Measurements from ENCODE around the gene ALG5. TPM values are rescaled to one million over a fixed set of nuclear protein-coding genes. Genes with fewer than 3 reads are reported as not detected.

ALG5 gene
- total and polyA plus RNA-seq, 2 experiments from 2014 or later: 29.6 to 76.2 TPM

GRCh38 chr13:36921631-36922301 is 77.4 kb downstream of the ALG5 start:
- H3K9me2 ChIP-seq (ENCODE audit: insufficient read depth): no peaks in the 10 kb centered on the region
- H3K9ac ChIP-seq: no peak overlapping the region
- H3K27ac ChIP-seq: no peak overlapping the region
- peaks cover 28% of the 10 kb centered on the region for H3F3A ChIP-seq (ENCODE audit: insufficient read depth)
- no peak overlapping the region for H3K4me3 ChIP-seq
- no peaks in the 10 kb centered on the region for H3K9me3 ChIP-seq (ENCODE audit: low read depth)
- WGBS, 2 experiments (ENCODE audit: low coverage in 1 of 2, low lambda C conversion rate in 2 of 2, missing lambda C conversion rate in 2 of 2): 84% methylated on average over 10 of the region's 10 CpGs
- peaks cover 18% of the 10 kb centered on the region for H3K4me1 ChIP-seq (ENCODE audit: insufficient read depth)
- no peak overlapping the region for H3K4me2 ChIP-seq (ENCODE audit: unreplicated experiment)
- no peak for DNase-seq
- no peaks in the 10 kb centered on the region for H3K36me3 ChIP-seq (ENCODE audit: low read depth)
- peak overlapping the region; percentile 38; the same call in 1 of the 2 replicates for H2AFZ ChIP-seq
- in situ Hi-C loops (cut with MboI): no loop called here
- no peaks in the 10 kb centered on the region for H4K20me1 ChIP-seq (ENCODE audit: insufficient read depth)
- no peak for TF ChIP-seq EZH2phosphoT487 (IDR thresholded peaks at IDR 0.05; ENCODE audit: insufficient read depth, low read depth)
- no peak for TF ChIP-seq EZH2 (IDR thresholded peaks at IDR 0.05; ENCODE audit: insufficient read depth, poor library complexity, severe bottlenecking)
- H3K79me2 ChIP-seq (ENCODE audit: insufficient read depth): peaks cover 16% of the 10 kb centered on the region
- H3K27me3 ChIP-seq (replicated peaks; ENCODE audit: insufficient read depth): no peaks in the 10 kb centered on the region

GRCh38 chr13:36920616-36921185 is 78.4 kb downstream of the ALG5 start:
- 59 to 60% methylated on average over 8 to 9 of the region's 9 CpGs for whole genome bisulfite sequencing, 2 experiments (ENCODE audit: low coverage in 1 of 2, low lambda C conversion rate in 2 of 2, missing lambda C conversion rate in 2 of 2)
- Histone ChIP-seq H3K9ac (peak overlapping the region; percentile 91), H3K9me2 (ENCODE audit: insufficient read depth) (no peaks in the 10 kb centered on the region), H3K27me3 (replicated peaks; ENCODE audit: insufficient read depth) (no peaks in the 10 kb centered on the region), H3K36me3 (ENCODE audit: low read depth) (no peaks in the 10 kb centered on the region), H3K4me3 (peak overlapping the region; percentile 89), H3K4me2 (ENCODE audit: unreplicated experiment) (peak overlapping the region; percentile 84), H2AFZ (peak overlapping the region; percentile 85), H4K20me1 (ENCODE audit: insufficient read depth) (no peaks in the 10 kb centered on the region), H3K4me1 (ENCODE audit: insufficient read depth) (peaks cover 18% of the 10 kb centered on the region), H3K9me3 (ENCODE audit: low read depth) (no peaks in the 10 kb centered on the region), H3K79me2 (ENCODE audit: insufficient read depth) (peaks cover 27% of the 10 kb centered on the region), H3K27ac (peak overlapping the region; percentile 49; the same call in 1 of the 2 replicates), H3F3A (ENCODE audit: insufficient read depth) (peaks cover 28% of the 10 kb centered on the region)
- in situ Hi-C loops (cut with MboI): no loop called here
- TF ChIP-seq EZH2phosphoT487 (IDR thresholded peaks at IDR 0.05; ENCODE audit: insufficient read depth, low read depth): no peak
- TF ChIP-seq EZH2 (IDR thresholded peaks at IDR 0.05; ENCODE audit: insufficient read depth, poor library complexity, severe bottlenecking): no peak
- DNase-seq: peak; percentile 15

GRCh38 chr13:36919833-36920615 is 79.1 kb downstream of the ALG5 start, which contains the start of gene SMAD9:
Gene SMAD9, minus strand, starts transcription at chr13:36920238. Its CDS starts 40,549 bp downstream, at chr13:36879689.
- H3F3A ChIP-seq (ENCODE audit: insufficient read depth): peaks cover 28% of the 10 kb centered on the region
- no peaks in the 10 kb centered on the region for H3K27me3 ChIP-seq (replicated peaks; ENCODE audit: insufficient read depth)
- H3K79me2 ChIP-seq (ENCODE audit: insufficient read depth): peaks cover 34% of the 10 kb centered on the region
- H3K36me3 ChIP-seq (ENCODE audit: low read depth): no peaks in the 10 kb centered on the region
- H3K4me2 ChIP-seq (ENCODE audit: unreplicated experiment): peak within 1 kb of the TSS; percentile 85
- TF ChIP-seq EZH2 (IDR thresholded peaks at IDR 0.05; ENCODE audit: insufficient read depth, poor library complexity, severe bottlenecking) (no peak), EZH2phosphoT487 (IDR thresholded peaks at IDR 0.05; ENCODE audit: insufficient read depth, low read depth) (no peak)
- peaks cover 18% of the 10 kb centered on the region for H3K4me1 ChIP-seq (ENCODE audit: insufficient read depth)
- peak within 1 kb of the TSS; percentile 86 for H2AFZ ChIP-seq
- peak within 1 kb of the TSS; percentile 89 for H3K4me3 ChIP-seq
- peak within 1 kb of the TSS; percentile 87 for H3K27ac ChIP-seq
- peak; percentile 95 for DNase-seq
- no peaks in the 10 kb centered on the region for H3K9me3 ChIP-seq (ENCODE audit: low read depth)
- H3K9ac ChIP-seq: peak within 1 kb of the TSS; percentile 91
- in situ Hi-C loops (cut with MboI): no loop called here
- 1 to 20% methylated on average over 1 to 62 of the region's 104 CpGs for WGBS, 2 experiments (ENCODE audit: low coverage in 1 of 2, low lambda C conversion rate in 2 of 2, missing lambda C conversion rate in 2 of 2)
- H3K9me2 ChIP-seq (ENCODE audit: insufficient read depth): no peaks in the 10 kb centered on the region
- H4K20me1 ChIP-seq (ENCODE audit: insufficient read depth): no peaks in the 10 kb centered on the region

GRCh38 chr13:36919171-36919832 is 79.8 kb downstream of the ALG5 start:
- 0 to 1% methylated on average over 15 to 50 of the region's 51 CpGs for WGBS, 2 experiments (ENCODE audit: low coverage in 1 of 2, low lambda C conversion rate in 2 of 2, missing lambda C conversion rate in 2 of 2)
- H3K27me3 ChIP-seq (replicated peaks; ENCODE audit: insufficient read depth): no peaks in the 10 kb centered on the region
- H3K4me1 ChIP-seq (ENCODE audit: insufficient read depth): peaks cover 18% of the 10 kb centered on the region
- H2AFZ ChIP-seq: peak overlapping the region; percentile 86
- peak overlapping the region; percentile 85 for H3K4me2 ChIP-seq (ENCODE audit: unreplicated experiment)
- H3K9me3 ChIP-seq (ENCODE audit: low read depth): no peaks in the 10 kb centered on the region
- no peak for TF ChIP-seq EZH2phosphoT487 (IDR thresholded peaks at IDR 0.05; ENCODE audit: insufficient read depth, low read depth)
- no peak for TF ChIP-seq EZH2 (IDR thresholded peaks at IDR 0.05; ENCODE audit: insufficient read depth, poor library complexity, severe bottlenecking)
- peak overlapping the region; percentile 87 for H3K27ac ChIP-seq
- peak overlapping the region; percentile 88 for H3K9ac ChIP-seq
- no peaks in the 10 kb centered on the region for H3K36me3 ChIP-seq (ENCODE audit: low read depth)
- peak; percentile 74 for DNase-seq
- peaks cover 28% of the 10 kb centered on the region for H3F3A ChIP-seq (ENCODE audit: insufficient read depth)
- in situ Hi-C loops (cut with MboI): no loop called here
- H3K9me2 ChIP-seq (ENCODE audit: insufficient read depth): no peaks in the 10 kb centered on the region
- no peaks in the 10 kb centered on the region for H4K20me1 ChIP-seq (ENCODE audit: insufficient read depth)
- H3K4me3 ChIP-seq: peak overlapping the region; percentile 89
- peaks cover 41% of the 10 kb centered on the region for H3K79me2 ChIP-seq (ENCODE audit: insufficient read depth)
